Panc1 (cell line): ENCODE data around the gene INPP4A. TPM values are rescaled to one million over a fixed set of nuclear protein-coding genes. Genes with fewer than 3 reads are reported as not detected.

ENCODE experiments used
- ATAC-seq: fragments of 200-7000 bp; cut with Tn5 transposase; 2 replicates; pipeline ENCODE4 v1.9.1; 2020; ENCODE audit warnings: mild to moderate bottlenecking, moderate library complexity
- BruUV-seq: library from RNA; stranded (reverse); fragments of 400-500 nt; replicated peaks from 2 replicates; lab custom pipeline; 2021; lab: Mats Ljungman, UMichigan
- CTCF ChIA-PET: fragments of 300-600 bp; sonication (Branson Sonifier 250); formaldehyde crosslinking; loops from one replicate; lab custom pipeline; 2022; ENCODE audit warnings: antibody characterized with exemption; lab: Charles Lee
- POLR2A ChIA-PET: fragments of 300-600 bp; sonication (Branson Sonifier 250); formaldehyde crosslinking; loops from one replicate; lab custom pipeline; 2022; ENCODE audit warnings: antibody characterized with exemption; lab: Charles Lee
- DNase-seq: peaks from one replicate; pipeline ENCODE4 v3.0.0-alpha.2; 2010; ENCODE audit warnings: low read depth, low spot score
- H3K27ac ChIP-seq: 2 replicates; pipeline ENCODE4 v1.5.1; 2011; ENCODE audit warnings: mild to moderate bottlenecking, low read length, inconsistent platforms
- H3K27me3 ChIP-seq: fragments of 200-500 bp; sonication (Bioruptor generic); 2 replicates; pipeline ENCODE4 v1.6.0; 2014; ENCODE audit warnings: low read length, inconsistent platforms; ENCODE audit not compliant: control insufficient read depth, insufficient read depth
- H3K36me3 ChIP-seq: fragments of 200-500 bp; sonication (Bioruptor generic); 2 replicates; pipeline ENCODE4 v1.5.1; 2014; ENCODE audit warnings: inconsistent platforms, mild to moderate bottlenecking, low read length, moderate library complexity; ENCODE audit not compliant: control insufficient read depth, insufficient read depth
- H3K4me1 ChIP-seq: 2 replicates; pipeline ENCODE4 v1.5.1; 2011; ENCODE audit warnings: inconsistent platforms, mild to moderate bottlenecking, low read length, moderate library complexity; ENCODE audit not compliant: control insufficient read depth, insufficient read depth
- H3K4me3 ChIP-seq, 2 experiments: 2 replicates each; pipeline ENCODE4 v1.5.1; 2011 to 2012; ENCODE audit warnings: low read depth in 2 of 2, low read length in 2 of 2, mild to moderate bottlenecking in 2 of 2, inconsistent platforms in 1 of 2, moderate library complexity in 1 of 2
- H3K9me3 ChIP-seq: fragments of 200-500 bp; sonication (Bioruptor generic); 2 replicates; pipeline ENCODE4 v1.5.1; 2014; ENCODE audit warnings: low read depth, mild to moderate bottlenecking, inconsistent platforms, low read length, moderate library complexity; ENCODE audit not compliant: control insufficient read depth, insufficient read depth
- POLR2AphosphoS5 ChIP-seq: IDR thresholded peaks from 2 replicates; pipeline ENCODE4 v1.6.1; 2012; ENCODE audit warnings: mild to moderate bottlenecking, low read depth, low read length, moderate library complexity
- SIN3A ChIP-seq: IDR thresholded peaks from 2 replicates; pipeline ENCODE4 v1.6.1; 2012; ENCODE audit warnings: low read depth, mild to moderate bottlenecking, low read length, moderate library complexity, borderline replicate concordance; ENCODE audit not compliant: insufficient read depth
- TCF7L2 ChIP-seq: IDR thresholded peaks from 2 replicates; pipeline ENCODE4 v1.6.1; 2011; ENCODE audit warnings: mild to moderate bottlenecking, low read depth, low read length, inconsistent platforms
- in situ Hi-C: cut with HindIII; loops from 2 replicates; pipeline ENCODE4 v1.10.0; 2016; ENCODE audit warnings: low sequenced_read_pairs, low pct_unique_long_range_greater_than_20kb
- intact Hi-C: fragments of 100-400 bp; cut with micrococcal nuclease; formaldehyde crosslinking; loops from one replicate; pipeline ENCODE4 v1.10.0; 2022; ENCODE audit not compliant: unreplicated experiment
- total RNA-seq: library from RNA; stranded (reverse); gene quantifications from one replicate; pipeline ENCODE4 v1.2.1, GENCODE V29; 2021; ENCODE audit not compliant: unreplicated experiment
- TF ChIP-seq, protein P1 (sequence below), 2 experiments: IDR thresholded peaks; 2 replicates each; pipeline ENCODE4 v1.6.1; 2011 to 2012; ENCODE audit warnings: low read depth in 2 of 2, control low read depth in 1 of 2, low read length in 1 of 2, mild to moderate bottlenecking in 1 of 2, moderate library complexity in 1 of 2; ENCODE audit not compliant: insufficient read depth in 1 of 2
- TF ChIP-seq, protein P2 (sequence below): fragments of 450-650 bp; IDR thresholded peaks from 2 replicates; pipeline ENCODE4 v1.5.1; 2017; ENCODE audit warnings: mild to moderate bottlenecking

INPP4A gene
- total RNA-seq, 1 experiment from 2014 or later, result 22.9 TPM

- POLR2A ChIA-PET, result no interaction called here
- Histone ChIP-seq H3K36me3 (no peaks in the 10 kb centered on the region), H3K9me3 (no peaks in the 10 kb centered on the region), H3K27me3 (no peaks in the 10 kb centered on the region), H3K4me1 (no peaks in the 10 kb centered on the region), H3K27ac (no peak overlapping the region), H3K4me3 (no peak overlapping the region)
- intact Hi-C loops (no loop called here), in situ Hi-C loops (no loop called here)
- CTCF ChIA-PET, result no interaction called here
- no TSS peak for BruUV-seq
- no peak for TF ChIP-seq SIN3A
- ATAC-seq, result no peak
- DNase-seq, result no peak
Measured at GRCh38 chr2:98580656-98581284, 136.1 kb downstream of the INPP4A start.

DNA sequence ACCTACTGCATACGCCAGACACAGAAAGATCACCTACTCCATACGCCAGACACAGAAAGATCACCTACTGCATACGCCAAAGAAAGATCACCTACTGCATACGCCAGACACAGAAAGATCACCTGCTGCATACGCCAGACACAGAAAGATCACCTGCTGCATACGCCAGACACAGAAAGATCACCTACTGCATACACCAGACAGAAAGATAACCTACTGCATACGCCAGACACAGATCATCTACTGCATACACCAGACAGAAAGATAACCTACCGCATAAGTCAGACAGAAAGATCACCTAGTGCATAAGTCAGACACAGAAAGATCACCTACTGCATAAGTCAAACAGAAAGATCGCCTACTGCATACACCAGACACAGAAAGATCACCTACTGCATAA is 137.9 kb downstream of the INPP4A start:
- CTCF ChIA-PET, result no interaction called here
- TF ChIP-seq SIN3A (no peak), POLR2AphosphoS5 (no peak), TCF7L2 (no peak)
- TF ChIP-seq, protein P1, sequence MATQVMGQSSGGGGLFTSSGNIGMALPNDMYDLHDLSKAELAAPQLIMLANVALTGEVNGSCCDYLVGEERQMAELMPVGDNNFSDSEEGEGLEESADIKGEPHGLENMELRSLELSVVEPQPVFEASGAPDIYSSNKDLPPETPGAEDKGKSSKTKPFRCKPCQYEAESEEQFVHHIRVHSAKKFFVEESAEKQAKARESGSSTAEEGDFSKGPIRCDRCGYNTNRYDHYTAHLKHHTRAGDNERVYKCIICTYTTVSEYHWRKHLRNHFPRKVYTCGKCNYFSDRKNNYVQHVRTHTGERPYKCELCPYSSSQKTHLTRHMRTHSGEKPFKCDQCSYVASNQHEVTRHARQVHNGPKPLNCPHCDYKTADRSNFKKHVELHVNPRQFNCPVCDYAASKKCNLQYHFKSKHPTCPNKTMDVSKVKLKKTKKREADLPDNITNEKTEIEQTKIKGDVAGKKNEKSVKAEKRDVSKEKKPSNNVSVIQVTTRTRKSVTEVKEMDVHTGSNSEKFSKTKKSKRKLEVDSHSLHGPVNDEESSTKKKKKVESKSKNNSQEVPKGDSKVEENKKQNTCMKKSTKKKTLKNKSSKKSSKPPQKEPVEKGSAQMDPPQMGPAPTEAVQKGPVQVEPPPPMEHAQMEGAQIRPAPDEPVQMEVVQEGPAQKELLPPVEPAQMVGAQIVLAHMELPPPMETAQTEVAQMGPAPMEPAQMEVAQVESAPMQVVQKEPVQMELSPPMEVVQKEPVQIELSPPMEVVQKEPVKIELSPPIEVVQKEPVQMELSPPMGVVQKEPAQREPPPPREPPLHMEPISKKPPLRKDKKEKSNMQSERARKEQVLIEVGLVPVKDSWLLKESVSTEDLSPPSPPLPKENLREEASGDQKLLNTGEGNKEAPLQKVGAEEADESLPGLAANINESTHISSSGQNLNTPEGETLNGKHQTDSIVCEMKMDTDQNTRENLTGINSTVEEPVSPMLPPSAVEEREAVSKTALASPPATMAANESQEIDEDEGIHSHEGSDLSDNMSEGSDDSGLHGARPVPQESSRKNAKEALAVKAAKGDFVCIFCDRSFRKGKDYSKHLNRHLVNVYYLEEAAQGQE (IDR thresholded peaks at IDR 0.05; ENCODE audit: insufficient read depth in 1 of 2, low read depth in 2 of 2, low read length in 1 of 2), result no peak
- TF ChIP-seq, protein P2, sequence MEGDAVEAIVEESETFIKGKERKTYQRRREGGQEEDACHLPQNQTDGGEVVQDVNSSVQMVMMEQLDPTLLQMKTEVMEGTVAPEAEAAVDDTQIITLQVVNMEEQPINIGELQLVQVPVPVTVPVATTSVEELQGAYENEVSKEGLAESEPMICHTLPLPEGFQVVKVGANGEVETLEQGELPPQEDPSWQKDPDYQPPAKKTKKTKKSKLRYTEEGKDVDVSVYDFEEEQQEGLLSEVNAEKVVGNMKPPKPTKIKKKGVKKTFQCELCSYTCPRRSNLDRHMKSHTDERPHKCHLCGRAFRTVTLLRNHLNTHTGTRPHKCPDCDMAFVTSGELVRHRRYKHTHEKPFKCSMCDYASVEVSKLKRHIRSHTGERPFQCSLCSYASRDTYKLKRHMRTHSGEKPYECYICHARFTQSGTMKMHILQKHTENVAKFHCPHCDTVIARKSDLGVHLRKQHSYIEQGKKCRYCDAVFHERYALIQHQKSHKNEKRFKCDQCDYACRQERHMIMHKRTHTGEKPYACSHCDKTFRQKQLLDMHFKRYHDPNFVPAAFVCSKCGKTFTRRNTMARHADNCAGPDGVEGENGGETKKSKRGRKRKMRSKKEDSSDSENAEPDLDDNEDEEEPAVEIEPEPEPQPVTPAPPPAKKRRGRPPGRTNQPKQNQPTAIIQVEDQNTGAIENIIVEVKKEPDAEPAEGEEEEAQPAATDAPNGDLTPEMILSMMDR, result no peak

DNA sequence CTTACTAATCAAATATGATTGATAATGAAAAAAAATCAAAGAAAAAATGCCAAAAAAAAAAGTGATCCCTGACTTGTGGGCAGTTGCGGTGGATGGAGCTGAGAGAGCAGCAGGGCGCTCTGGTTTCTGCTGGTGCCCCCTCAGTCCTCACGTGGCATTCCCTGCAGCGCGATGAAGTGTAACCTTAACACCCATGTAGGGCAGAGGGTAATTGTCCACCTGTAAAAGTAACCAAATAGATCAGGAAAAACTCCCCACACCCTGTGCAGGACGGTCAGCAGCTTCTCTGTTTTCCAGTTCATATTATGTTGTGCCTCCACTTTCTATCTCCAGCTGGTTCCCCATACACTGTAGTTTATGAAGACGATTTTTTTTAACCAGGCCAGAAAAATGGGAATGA is 138.6 kb downstream of the INPP4A start:
- H3K9me3 ChIP-seq, result no peaks in the 10 kb centered on the region
- no peaks in the 10 kb centered on the region for H3K27me3 ChIP-seq
- intact Hi-C loops (no loop called here), in situ Hi-C loops (no loop called here)
- no peak for ATAC-seq
- ChIA-PET CTCF (no interaction called here), POLR2A (no interaction called here)
- H3K36me3 ChIP-seq, result no peaks in the 10 kb centered on the region
- TF ChIP-seq, protein P1 (IDR thresholded peaks at IDR 0.05; ENCODE audit: insufficient read depth in 1 of 2, low read depth in 2 of 2, low read length in 1 of 2), result no peak
- TF ChIP-seq, protein P2, result no peak
- TF ChIP-seq SIN3A (no peak), POLR2AphosphoS5 (no peak), TCF7L2 (no peak)
- no TSS peak for BruUV-seq
- no peak for DNase-seq
- no peaks in the 10 kb centered on the region for H3K4me1 ChIP-seq
- H3K4me3 ChIP-seq, result no peak overlapping the region
- H3K27ac ChIP-seq, result no peak overlapping the region

More for the DNA sequence above, 137.9 kb downstream of the INPP4A start:
- Histone ChIP-seq H3K9me3 (no peaks in the 10 kb centered on the region), H3K36me3 (no peaks in the 10 kb centered on the region), H3K4me3 (no peak overlapping the region), H3K27me3 (no peaks in the 10 kb centered on the region), H3K27ac (no peak overlapping the region), H3K4me1 (no peaks in the 10 kb centered on the region)
- no peak for ATAC-seq
- intact Hi-C loops, result no loop called here
- POLR2A ChIA-PET, result no interaction called here
- in situ Hi-C loops, result no loop called here
- BruUV-seq, result no TSS peak
- DNase-seq, result no peak
